Liver (tissue), 9 donors: ENCODE data around the gene RTN4RL1. TPM values are rescaled to one million over a fixed set of nuclear protein-coding genes. Genes with fewer than 3 reads are reported as not detected.

Experiments used
- DNase-seq: peaks from one replicate; pipeline ENCODE4 v3.0.0-alpha.2; 2017; ENCODE audit warnings: low spot score
- H3K27ac ChIP-seq, 2 donors: one replicate each; pipeline ENCODE4 v1.7.0; 2013; ENCODE audit warnings: inconsistent platforms in 2 of 2, low read length in 2 of 2, control low read depth in 1 of 2, low read depth in 1 of 2, mild to moderate bottlenecking in 1 of 2
- H3K27me3 ChIP-seq, 4 donors: one replicate each; pipeline versions ENCODE4 v1.6.1 to v1.7.0; 2013; ENCODE audit warnings: low read length in 3 of 4, inconsistent platforms in 1 of 4, mild to moderate bottlenecking in 1 of 4, moderate library complexity in 1 of 4; ENCODE audit not compliant: control insufficient read depth in 4 of 4, insufficient read depth in 4 of 4
- H3K36me3 ChIP-seq, 4 donors: one replicate each; pipeline versions ENCODE4 v1.6.1 to v1.7.0; 2013; ENCODE audit warnings: low read length in 3 of 4, mild to moderate bottlenecking in 3 of 4, low read depth in 1 of 4, moderate library complexity in 1 of 4; ENCODE audit not compliant: control insufficient read depth in 4 of 4, insufficient read depth in 3 of 4
- H3K4me1 ChIP-seq, 4 donors: one replicate each; pipeline versions ENCODE4 v1.6.1 to v1.7.0; 2013; ENCODE audit warnings: low read length in 3 of 4, mild to moderate bottlenecking in 3 of 4, moderate library complexity in 1 of 4; ENCODE audit not compliant: control insufficient read depth in 4 of 4, insufficient read depth in 4 of 4
- H3K4me3 ChIP-seq, 3 donors: one replicate each; pipeline versions ENCODE4 v1.6.1 to v1.7.0; 2013; ENCODE audit warnings: low read length in 3 of 3, control low read depth in 1 of 3, low read depth in 1 of 3, mild to moderate bottlenecking in 1 of 3
- H3K9ac ChIP-seq, 2 donors: one replicate each; pipeline ENCODE4 v1.7.0; 2013; ENCODE audit warnings: low read length in 2 of 2, mild to moderate bottlenecking in 2 of 2, moderate library complexity in 2 of 2, control low read depth in 1 of 2, low read depth in 1 of 2
- H3K9me3 ChIP-seq, 4 donors: one replicate each; pipeline versions ENCODE4 v1.6.1 to v1.7.0; 2013; ENCODE audit warnings: low read length in 3 of 4; ENCODE audit not compliant: control insufficient read depth in 4 of 4
- ATF3 ChIP-seq: IDR thresholded peaks from 2 replicates; pipeline ENCODE4 v1.6.1; 2016; ENCODE audit warnings: antibody characterized with exemption
- EGR1 ChIP-seq, 2 donors: IDR thresholded peaks; 2 replicates each; pipeline ENCODE4 v1.6.1; 2016 to 2018; ENCODE audit warnings: antibody characterized with exemption in 2 of 2, low read depth in 2 of 2
- FOXA1 ChIP-seq: IDR thresholded peaks from 2 replicates; pipeline ENCODE4 v1.6.1; 2016; ENCODE audit warnings: antibody characterized with exemption
- FOXA2 ChIP-seq: IDR thresholded peaks from 2 replicates; pipeline ENCODE4 v1.6.1; 2016; ENCODE audit warnings: antibody characterized with exemption
- GABPA ChIP-seq, 2 donors: IDR thresholded peaks in 1 of 2; conservative IDR thresholded peaks in 1 of 2; 2 replicates each; pipeline ENCODE4 v1.6.1; 2016; ENCODE audit warnings: antibody characterized with exemption in 2 of 2, mild to moderate bottlenecking in 1 of 2, moderate library complexity in 1 of 2
- HNF4A ChIP-seq, 2 donors: conservative IDR thresholded peaks; 2 replicates each; pipeline ENCODE4 v1.6.1; 2016; ENCODE audit warnings: antibody characterized with exemption in 2 of 2, mild to moderate bottlenecking in 2 of 2
- HNF4G ChIP-seq: IDR thresholded peaks from 2 replicates; pipeline ENCODE4 v1.6.1; 2016; ENCODE audit warnings: antibody characterized with exemption
- JUND ChIP-seq, 2 donors: IDR thresholded peaks; 2 replicates each; pipeline ENCODE4 v1.6.1; 2016; ENCODE audit warnings: antibody characterized with exemption in 2 of 2
- MAX ChIP-seq: IDR thresholded peaks from 2 replicates; pipeline ENCODE4 v1.6.1; 2016; ENCODE audit warnings: antibody characterized with exemption
- NR2F2 ChIP-seq: IDR thresholded peaks from 2 replicates; pipeline ENCODE4 v1.6.1; 2016; ENCODE audit warnings: antibody characterized with exemption
- RAD21 ChIP-seq, 2 donors: IDR thresholded peaks; 2 replicates each; pipeline ENCODE4 v1.6.1; 2016; ENCODE audit warnings: antibody characterized with exemption in 2 of 2, mild to moderate bottlenecking in 2 of 2
- REST ChIP-seq: IDR thresholded peaks from 2 replicates; pipeline ENCODE4 v1.6.1; 2016; ENCODE audit warnings: antibody characterized with exemption, mild to moderate bottlenecking
- RXRA ChIP-seq, 2 donors: IDR thresholded peaks; 2 replicates each; pipeline ENCODE4 v1.6.1; 2017 to 2018; ENCODE audit warnings: antibody characterized with exemption in 2 of 2, mild to moderate bottlenecking in 1 of 2
- SP1 ChIP-seq: IDR thresholded peaks from 2 replicates; pipeline ENCODE4 v1.6.1; 2018; ENCODE audit warnings: antibody characterized with exemption, mild to moderate bottlenecking
- TAF1 ChIP-seq: conservative IDR thresholded peaks from 2 replicates; pipeline ENCODE4 v1.6.1; 2016; ENCODE audit warnings: antibody characterized with exemption, mild to moderate bottlenecking
- YY1 ChIP-seq: IDR thresholded peaks from 2 replicates; pipeline ENCODE4 v1.6.1; 2016; ENCODE audit warnings: antibody characterized with exemption, mild to moderate bottlenecking
- ZBTB33 ChIP-seq: IDR thresholded peaks from 2 replicates; pipeline ENCODE4 v1.6.1; 2016; ENCODE audit warnings: antibody characterized with exemption
- WGBS: extraction: QIAGEN DNeasy Blood & Tissue Kit; methylation state at CpG from one replicate; pipeline ENCODE4 v1.1.7; 2013; 5-methylcytosine and 5-hydroxymethylcytosine counted together
- polyA plus RNA-seq, 2 donors: library from polyadenylated mRNA; stranded (reverse) in 1 of 2; unstranded in 1 of 2; fragments of 200-250 nt in 1 of 2; fragments of >200 nt in 1 of 2; fragmentation: Nextera tagmentation in 1 of 2; extraction: Ambion mirVana in 1 of 2; gene quantifications; one replicate each; pipeline versions ENCODE4 v1.2.1 to v1.2.3, GENCODE V29; 2013 to 2015
- total RNA-seq, 2 donors: library from RNA; depleted of rRNA; stranded (reverse); fragments of >200 nt; gene quantifications; one replicate each; pipeline ENCODE4 v1.2.3, GENCODE V29; 2014
- TF ChIP-seq, protein P1 (sequence below): fragments of 150-350 bp; IDR thresholded peaks from 2 replicates; pipeline ENCODE4 v1.5.1; 2017; ENCODE audit warnings: improper control_type of control experiment, low read depth, low read length; ENCODE audit not compliant: missing input control
- donor health status: healthy.
- donor health status: healthy.
- donor health status: healthy.
- donor health status: healthy.
- donor health status: healthy.

The RTN4RL1 gene
- total and polyA plus RNA-seq, 4 donors: 0.04 to 5.4 (median 1.2) TPM

DNA sequence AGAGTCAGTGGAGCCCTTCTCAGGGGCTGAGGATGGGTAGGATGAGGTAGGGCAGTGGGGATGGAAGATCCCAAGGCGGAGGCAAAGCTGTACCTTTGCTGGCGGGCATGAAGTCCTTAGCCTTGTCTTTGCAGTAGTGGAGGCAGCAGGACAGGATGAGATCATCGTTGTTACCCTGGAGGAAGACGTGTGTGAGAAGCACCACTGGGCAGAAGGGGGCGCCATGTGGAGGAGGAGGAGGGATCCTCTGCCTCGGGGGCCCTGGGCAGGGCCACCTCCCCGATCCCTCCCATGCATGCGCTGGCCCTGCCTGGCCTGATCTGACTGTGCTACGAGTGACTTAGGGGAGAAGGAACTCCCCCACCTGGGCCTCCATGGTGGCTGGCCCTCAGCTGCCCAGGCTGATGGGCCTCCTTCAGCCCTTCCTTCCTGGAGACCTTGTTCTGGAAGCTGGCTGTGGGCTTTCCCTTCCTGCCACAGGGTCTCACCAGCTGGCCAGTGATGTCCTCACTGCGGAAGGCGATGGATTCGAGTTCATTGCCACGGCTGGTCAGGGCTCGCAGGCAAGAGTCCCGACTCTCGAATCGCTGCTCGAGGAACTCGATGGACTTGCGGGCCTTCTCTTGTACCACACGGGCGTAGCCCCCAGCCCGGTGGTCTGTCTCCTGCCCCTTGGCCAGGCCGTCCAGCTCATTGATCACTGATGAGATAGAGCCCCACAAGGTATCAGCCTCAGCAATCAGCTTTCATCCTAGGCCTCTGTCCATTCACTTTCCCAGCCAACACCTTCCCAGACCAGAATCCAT lies 40.0 kb upstream of the RTN4RL1 start:
- no peak overlapping the region for H3K9ac ChIP-seq
- 89% methylated on average over 24 of the region's 24 CpGs for WGBS

GRCh38 chr17:2064520-2064971 lies 39.4 kb upstream of the RTN4RL1 start:
- Histone ChIP-seq H3K27ac (peak overlapping the region; percentile 22 to 54), H3K27me3 (no peaks in the 10 kb centered on the region), H3K4me3 (no peak overlapping the region), H3K9me3 (no peaks in the 10 kb centered on the region), H3K9ac (no peak overlapping the region), H3K36me3 (peaks cover 2 to 10% (median 6%) of the 10 kb centered on the region in 4 donors), H3K4me1 (peaks cover 0 to 32% (median 17%) of the 10 kb centered on the region in 4 donors)
- TF ChIP-seq TAF1 (no peak), RXRA (IDR thresholded peaks at IDR 0.05) (peak in 1 of 2 donors; percentile 41)
- 79% methylated on average over 6 of the region's 6 CpGs for WGBS
- no peak for DNase-seq

More for the DNA sequence above, 40.0 kb upstream of the RTN4RL1 start:
- H3K27ac ChIP-seq: peak overlapping the region; percentile 22 to 54
- no peak for TF ChIP-seq YY1
- TF ChIP-seq EGR1 (IDR thresholded peaks at IDR 0.05; ENCODE audit: low read depth in 2 of 2): no peak
- peak in 1 of 2 donors; percentile 26 for TF ChIP-seq RAD21 (IDR thresholded peaks at IDR 0.05)
- TF ChIP-seq RXRA (IDR thresholded peaks at IDR 0.05): no peak
- TF ChIP-seq, protein P1, sequence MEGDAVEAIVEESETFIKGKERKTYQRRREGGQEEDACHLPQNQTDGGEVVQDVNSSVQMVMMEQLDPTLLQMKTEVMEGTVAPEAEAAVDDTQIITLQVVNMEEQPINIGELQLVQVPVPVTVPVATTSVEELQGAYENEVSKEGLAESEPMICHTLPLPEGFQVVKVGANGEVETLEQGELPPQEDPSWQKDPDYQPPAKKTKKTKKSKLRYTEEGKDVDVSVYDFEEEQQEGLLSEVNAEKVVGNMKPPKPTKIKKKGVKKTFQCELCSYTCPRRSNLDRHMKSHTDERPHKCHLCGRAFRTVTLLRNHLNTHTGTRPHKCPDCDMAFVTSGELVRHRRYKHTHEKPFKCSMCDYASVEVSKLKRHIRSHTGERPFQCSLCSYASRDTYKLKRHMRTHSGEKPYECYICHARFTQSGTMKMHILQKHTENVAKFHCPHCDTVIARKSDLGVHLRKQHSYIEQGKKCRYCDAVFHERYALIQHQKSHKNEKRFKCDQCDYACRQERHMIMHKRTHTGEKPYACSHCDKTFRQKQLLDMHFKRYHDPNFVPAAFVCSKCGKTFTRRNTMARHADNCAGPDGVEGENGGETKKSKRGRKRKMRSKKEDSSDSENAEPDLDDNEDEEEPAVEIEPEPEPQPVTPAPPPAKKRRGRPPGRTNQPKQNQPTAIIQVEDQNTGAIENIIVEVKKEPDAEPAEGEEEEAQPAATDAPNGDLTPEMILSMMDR: peak; percentile 14
- TF ChIP-seq MAX: no peak
- no peak for DNase-seq
- H3K4me1 ChIP-seq: peaks cover 3 to 38% (median 20%) of the 10 kb centered on the region in 4 donors
- H3K4me3 ChIP-seq: no peak overlapping the region
- H3K36me3 ChIP-seq: peaks cover 2 to 10% (median 4%) of the 10 kb centered on the region in 4 donors
- H3K9me3 ChIP-seq: no peaks in the 10 kb centered on the region
- H3K27me3 ChIP-seq: no peaks in the 10 kb centered on the region

DNA sequence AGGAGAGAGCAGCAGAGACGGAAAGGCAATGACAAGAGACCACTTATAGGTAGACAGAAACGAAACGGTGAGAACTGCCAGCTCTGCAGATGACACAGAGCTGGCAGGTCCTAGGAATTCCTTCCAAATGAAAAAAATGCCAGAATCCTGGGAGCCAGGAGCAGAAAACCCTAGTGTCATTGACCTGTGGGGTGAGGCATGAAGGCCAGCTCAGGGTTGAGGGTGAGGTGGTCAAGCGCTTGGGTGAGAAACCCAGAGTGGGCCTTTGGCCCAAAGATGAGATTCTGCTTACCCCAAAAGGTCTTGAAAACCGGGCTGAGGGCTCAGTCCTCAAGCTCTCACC lies 39.0 kb upstream of the RTN4RL1 start:
- no peaks in the 10 kb centered on the region for H3K27me3 ChIP-seq
- peaks cover 0 to 31% (median 17%) of the 10 kb centered on the region in 4 donors for H3K4me1 ChIP-seq
- 40% methylated on average over 5 of the region's 5 CpGs for WGBS
- DNase-seq: no peak
- no peak overlapping the region for H3K9ac ChIP-seq
- H3K9me3 ChIP-seq: no peaks in the 10 kb centered on the region
- H3K36me3 ChIP-seq: peaks cover 2 to 10% (median 6%) of the 10 kb centered on the region in 4 donors
- H3K4me3 ChIP-seq: no peak overlapping the region
- peak overlapping the region; percentile 22 to 54 for H3K27ac ChIP-seq
- no peak for TF ChIP-seq RAD21 (IDR thresholded peaks at IDR 0.05)
- no peak for TF ChIP-seq FOXA2
- TF ChIP-seq ATF3: no peak
- TF ChIP-seq YY1: no peak
- peak in 1 of 2 donors; percentile 7 for TF ChIP-seq HNF4A (conservative IDR thresholded peaks at IDR 0.05)
- no peak for TF ChIP-seq FOXA1
- TF ChIP-seq TAF1: no peak
- TF ChIP-seq GABPA (IDR thresholded peaks at IDR 0.05 in 1 of 2, conservative IDR thresholded peaks at IDR 0.05 in 1 of 2): no peak
- no peak for TF ChIP-seq HNF4G
- TF ChIP-seq NR2F2: no peak
- no peak for TF ChIP-seq SP1
- no peak for TF ChIP-seq MAX
- TF ChIP-seq ZBTB33: no peak
- no peak for TF ChIP-seq JUND (IDR thresholded peaks at IDR 0.05)
- no peak for TF ChIP-seq REST
